ENCODE results near the gene MATR3.

MATR3 gene

GRCh38 chr5:139275536-139275935 is 18.0 kb upstream of the MATR3 start:
- TF ChIP-seq SP1 (IDR thresholded peaks at IDR 0.05) (no peak), SUZ12 (IDR thresholded peaks at IDR 0.05) (no peak), PKNOX1 (IDR thresholded peaks at IDR 0.05) (no peak), HDGF (IDR thresholded peaks at IDR 0.05; ENCODE audit: borderline replicate concordance) (no peak), ELF4 (IDR thresholded peaks at IDR 0.05) (no peak), NFRKB (IDR thresholded peaks at IDR 0.05) (no peak), FOXA1 (IDR thresholded peaks at IDR 0.05) (no peak), LEF1 (IDR thresholded peaks at IDR 0.05; ENCODE audit: borderline replicate concordance) (no peak), FOXM1 (IDR thresholded peaks at IDR 0.05; ENCODE audit: borderline replicate concordance) (no peak), ARNT (IDR thresholded peaks at IDR 0.05) (no peak), ZNF384 (IDR thresholded peaks at IDR 0.05) (no peak), L3MBTL2 (conservative IDR thresholded peaks at IDR 0.05) (no peak), BHLHE40 (IDR thresholded peaks at IDR 0.05; ENCODE audit: borderline replicate concordance) (no peak)
- no peak for DNase-seq (ENCODE audit: extremely low spot score)
- CTCF ChIA-PET: interaction anchor here (0.9 kb wide), 1 partner anchor 25 kb away, joined by 3 read pairs; no protein-coding TSS in a partner anchor
- POLR2A ChIA-PET: interaction anchor here (0.6 to 6.5 kb wide), 4 partner anchors 18 to 137 kb away, joined by 3 to 62 read pairs (median 5); partner anchors contain the start of genes MATR3, PAIP2 and SIL1

GRCh38 chr5:139275956-139276355 is 17.6 kb upstream of the MATR3 start:
- TF ChIP-seq FOXK2 (IDR thresholded peaks at IDR 0.05) (no peak), BHLHE40 (IDR thresholded peaks at IDR 0.05; ENCODE audit: borderline replicate concordance) (no peak), CTBP1 (IDR thresholded peaks at IDR 0.05; ENCODE audit: borderline replicate concordance) (no peak), TARDBP (IDR thresholded peaks at IDR 0.05) (no peak), ZNF384 (IDR thresholded peaks at IDR 0.05) (no peak), FOXA1 (IDR thresholded peaks at IDR 0.05) (no peak), L3MBTL2 (conservative IDR thresholded peaks at IDR 0.05) (no peak), LEF1 (IDR thresholded peaks at IDR 0.05; ENCODE audit: borderline replicate concordance) (no peak), HDGF (IDR thresholded peaks at IDR 0.05; ENCODE audit: borderline replicate concordance) (no peak), SP1 (IDR thresholded peaks at IDR 0.05) (no peak), PKNOX1 (IDR thresholded peaks at IDR 0.05) (no peak), FOXM1 (IDR thresholded peaks at IDR 0.05; ENCODE audit: borderline replicate concordance) (no peak), ARNT (IDR thresholded peaks at IDR 0.05) (no peak), ELF4 (IDR thresholded peaks at IDR 0.05) (no peak), NFRKB (IDR thresholded peaks at IDR 0.05) (no peak), SUZ12 (IDR thresholded peaks at IDR 0.05) (no peak)
- ChIA-PET POLR2A (interaction anchor here (0.6 to 6.5 kb wide), 5 partner anchors 10 to 137 kb away, joined by 3 to 62 read pairs (median 5); partner anchors contain the start of genes MATR3, PAIP2 and SIL1), CTCF (interaction anchor here (0.9 kb wide), 1 partner anchor 24 kb away, joined by 3 read pairs; no protein-coding TSS in a partner anchor)
- no peak for DNase-seq (ENCODE audit: extremely low spot score)

GRCh38 chr5:139276426-139276825 is 17.1 kb upstream of the MATR3 start:
- no peak for DNase-seq (ENCODE audit: extremely low spot score)
- ChIA-PET CTCF (no interaction called here), POLR2A (interaction anchor here (0.8 to 6.5 kb wide), 4 partner anchors 10 to 78 kb away, joined by 3 to 62 read pairs (median 5); partner anchors contain the start of genes MATR3, PAIP2 and SIL1)
- no peak for TF ChIP-seq FOXA1 (IDR thresholded peaks at IDR 0.05)
- no peak for TF ChIP-seq PKNOX1 (IDR thresholded peaks at IDR 0.05)

GRCh38 chr5:139277171-139277570 is 16.4 kb upstream of the MATR3 start:
- TF ChIP-seq CTBP1 (IDR thresholded peaks at IDR 0.05; ENCODE audit: borderline replicate concordance): no peak
- no peak for TF ChIP-seq SP1 (IDR thresholded peaks at IDR 0.05)
- TF ChIP-seq L3MBTL2 (conservative IDR thresholded peaks at IDR 0.05): no peak
- no peak for TF ChIP-seq PKNOX1 (IDR thresholded peaks at IDR 0.05)
- no peak for TF ChIP-seq FOXK2 (IDR thresholded peaks at IDR 0.05)
- no peak for TF ChIP-seq FOXA1 (IDR thresholded peaks at IDR 0.05)
- TF ChIP-seq BHLHE40 (IDR thresholded peaks at IDR 0.05; ENCODE audit: borderline replicate concordance): no peak
- no peak for TF ChIP-seq ELF4 (IDR thresholded peaks at IDR 0.05)
- TF ChIP-seq ZNF384 (IDR thresholded peaks at IDR 0.05): no peak
- TF ChIP-seq LEF1 (IDR thresholded peaks at IDR 0.05; ENCODE audit: borderline replicate concordance): no peak
- no peak for TF ChIP-seq HDGF (IDR thresholded peaks at IDR 0.05; ENCODE audit: borderline replicate concordance)
- TF ChIP-seq TARDBP (IDR thresholded peaks at IDR 0.05): no peak
- no peak for TF ChIP-seq ARNT (IDR thresholded peaks at IDR 0.05)
- TF ChIP-seq NFRKB (IDR thresholded peaks at IDR 0.05): no peak
- no peak for TF ChIP-seq FOXM1 (IDR thresholded peaks at IDR 0.05; ENCODE audit: borderline replicate concordance)
- TF ChIP-seq SUZ12 (IDR thresholded peaks at IDR 0.05): no peak
- ChIA-PET POLR2A (interaction anchor here (6.5 kb wide), 1 partner anchor 16 kb away, joined by 62 read pairs; the partner anchor contains the start of gene MATR3), CTCF (no interaction called here)
- no peak for DNase-seq (ENCODE audit: extremely low spot score)

GRCh38 chr5:139278540-139279274 is 14.8 kb upstream of the MATR3 start:
- no peak for DNase-seq (ENCODE audit: extremely low spot score)
- ChIA-PET POLR2A (interaction anchor here (1.6 to 2.9 kb wide), 2 partner anchors 10 to 63 kb away, joined by 5 to 7 read pairs; partner anchors contain the start of gene PAIP2), CTCF (no interaction called here)
- TF ChIP-seq FOXM1 (IDR thresholded peaks at IDR 0.05; ENCODE audit: borderline replicate concordance) (no peak), FOXA1 (IDR thresholded peaks at IDR 0.05) (no peak), FOXK2 (IDR thresholded peaks at IDR 0.05) (no peak), NFRKB (IDR thresholded peaks at IDR 0.05) (no peak)

Data from HEK293T (cell line).